BE2C (cell line): ENCODE data around the gene NID1.
"Not testable (repeated sequence)": the region's sequence is repeated elsewhere in the genome, so short reads cannot be mapped to it uniquely, and the experiment has no call there.

ENCODE experiments used
- DNase-seq: peaks from one replicate; pipeline ENCODE4 v3.0.0-alpha.2; 2020
- H3K27me3 ChIP-seq: fragments of 250-450 bp; sonication (Bioruptor Pico); 2 replicates; pipeline ENCODE4 v1.5.1; 2020; ENCODE audit warnings: mild to moderate bottlenecking
- H3K36me3 ChIP-seq: fragments of 250-450 bp; sonication (Bioruptor Pico); 2 replicates; pipeline ENCODE4 v1.5.1; 2020; ENCODE audit warnings: mild to moderate bottlenecking
- H3K4me1 ChIP-seq: fragments of 250-450 bp; sonication (Bioruptor Pico); 2 replicates; pipeline ENCODE4 v1.5.1; 2020
- H3K4me3 ChIP-seq: 2 replicates; pipeline ENCODE4 v1.5.1; 2011; ENCODE audit warnings: low read depth, low read length
- H3K9me3 ChIP-seq: fragments of 250-450 bp; sonication (Bioruptor Pico); 2 replicates; pipeline ENCODE4 v1.5.1; 2020
- CTCF ChIP-seq: IDR thresholded peaks from 2 replicates; pipeline ENCODE4 v1.5.1; 2012; ENCODE audit warnings: mild to moderate bottlenecking, low read depth, low read length

The NID1 gene

GRCh38 chr1:236010443-236010842, 54.4 kb downstream of the NID1 start:
- H3K36me3 ChIP-seq, result no peaks in the 10 kb centered on the region
- DNase-seq, result no peak
- no peak for TF ChIP-seq CTCF
- H3K4me1 ChIP-seq, result no peaks in the 10 kb centered on the region
- no peak overlapping the region for H3K4me3 ChIP-seq
- H3K27me3 ChIP-seq, result no peaks in the 10 kb centered on the region
- no peaks in the 10 kb centered on the region for H3K9me3 ChIP-seq

GRCh38 chr1:236009857-236010256, 55.0 kb downstream of the NID1 start:
- DNase-seq, result no peak
- no peaks in the 10 kb centered on the region for H3K4me1 ChIP-seq
- no peak overlapping the region for H3K4me3 ChIP-seq
- no peak for TF ChIP-seq CTCF
- no peaks in the 10 kb centered on the region for H3K9me3 ChIP-seq
- H3K27me3 ChIP-seq, result no peaks in the 10 kb centered on the region
- no peaks in the 10 kb centered on the region for H3K36me3 ChIP-seq

GRCh38 chr1:236009191-236009590, 55.7 kb downstream of the NID1 start:
- H3K27me3 ChIP-seq, result no peaks in the 10 kb centered on the region
- no peak for TF ChIP-seq CTCF
- no peaks in the 10 kb centered on the region for H3K9me3 ChIP-seq
- DNase-seq, result no peak
- no peak overlapping the region for H3K4me3 ChIP-seq
- H3K36me3 ChIP-seq, result no peaks in the 10 kb centered on the region
- H3K4me1 ChIP-seq, result no peaks in the 10 kb centered on the region

- no peak for TF ChIP-seq CTCF
- no peaks in the 10 kb centered on the region for H3K27me3 ChIP-seq
- H3K9me3 ChIP-seq, result no peaks in the 10 kb centered on the region
- H3K4me3 ChIP-seq, result no peak overlapping the region
- H3K36me3 ChIP-seq, result no peaks in the 10 kb centered on the region
- no peaks in the 10 kb centered on the region for H3K4me1 ChIP-seq
- no peak for DNase-seq
Measured at GRCh38 chr1:236007781-236008180, 57.1 kb downstream of the NID1 start.

- not testable (repeated sequence) for DNase-seq, H3K4me3 ChIP-seq, H3K27me3 ChIP-seq, H3K9me3 ChIP-seq, H3K4me1 ChIP-seq, H3K36me3 ChIP-seq
Measured at GRCh38 chr1:236003058-236003457, 61.8 kb downstream of the NID1 start.

- no peak overlapping the region for H3K4me3 ChIP-seq
- no peaks in the 10 kb centered on the region for H3K27me3 ChIP-seq
- H3K4me1 ChIP-seq, result no peaks in the 10 kb centered on the region
- H3K36me3 ChIP-seq, result no peaks in the 10 kb centered on the region
- no peak for DNase-seq
- no peaks in the 10 kb centered on the region for H3K9me3 ChIP-seq
- TF ChIP-seq CTCF, result no peak
Measured at GRCh38 chr1:236002572-236002971, 62.3 kb downstream of the NID1 start.

- H3K4me3 ChIP-seq, result no peak overlapping the region
- no peaks in the 10 kb centered on the region for H3K36me3 ChIP-seq
- no peaks in the 10 kb centered on the region for H3K27me3 ChIP-seq
- H3K4me1 ChIP-seq, result no peaks in the 10 kb centered on the region
- no peak for DNase-seq
- no peak for TF ChIP-seq CTCF
- no peaks in the 10 kb centered on the region for H3K9me3 ChIP-seq
Measured at GRCh38 chr1:236002025-236002390, 62.9 kb downstream of the NID1 start.
